ENCODE data around the gene UCHL5.

- TF ChIP-seq POLR2AphosphoS5 (IDR thresholded peaks at IDR 0.05; ENCODE audit: low read depth) (no peak), CTCF (IDR thresholded peaks at IDR 0.05; ENCODE audit: insufficient read depth, low read length) (no peak), REST (IDR thresholded peaks at IDR 0.05; ENCODE audit: insufficient replicate concordance, low read depth) (no peak), SPI1 (IDR thresholded peaks at IDR 0.05; ENCODE audit: borderline replicate concordance, low read depth) (no peak)
Measured at GRCh38 chr1:193085263-193085662, 26.1 kb upstream of the UCHL5 start.
